Upper lobe of left lung (tissue), 4 donors: Measurements from ENCODE around the gene MRPS27.

Experiments used
- CTCF ChIP-seq, 6 experiments: fragments of 450-650 bp in 4 of 6; fragments of 200-600 bp in 2 of 6; sonication (generic) in 2 of 6; IDR thresholded peaks; one replicate each; pipeline ENCODE4 v1.5.1; 2016 to 2019; ENCODE audit warnings: antibody characterized with exemption in 6 of 6
- POLR2A ChIP-seq, 4 donors: fragments of 450-650 bp; IDR thresholded peaks; one replicate each; pipeline ENCODE4 v1.5.1; 2016 to 2017; ENCODE audit warnings: antibody characterized with exemption in 4 of 4, mild to moderate bottlenecking in 2 of 4

DNA sequence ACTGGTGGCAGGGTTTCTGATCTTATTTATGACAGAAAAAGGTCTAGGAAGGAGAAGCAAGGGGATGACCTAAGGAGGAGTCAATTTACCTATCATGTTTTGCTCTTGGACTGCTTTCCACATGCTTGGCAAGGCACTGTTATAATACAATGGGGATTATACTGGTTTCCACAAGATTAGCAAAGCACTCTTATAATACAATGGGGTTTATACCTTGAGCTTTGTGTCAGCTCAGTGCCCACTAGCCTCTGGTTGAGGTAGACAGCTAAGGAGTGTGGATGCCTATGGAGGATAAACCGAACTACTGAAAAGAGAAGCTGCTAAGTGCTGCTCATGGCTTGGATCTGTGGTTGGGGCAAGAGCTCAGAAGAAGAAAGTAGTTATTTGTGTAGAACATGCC, 68.7 kb downstream of the MRPS27 start:
- TF ChIP-seq CTCF (IDR thresholded peaks at IDR 0.05) (no peak), POLR2A (IDR thresholded peaks at IDR 0.05) (no peak)
